Left ventricle myocardium superior (tissue), 1 donor: ENCODE data around the gene MDM4. TPM values are rescaled to one million over a fixed set of nuclear protein-coding genes. Genes with fewer than 3 reads are reported as not detected.
"Not testable (repeated sequence)": the region's sequence is repeated elsewhere in the genome, so short reads cannot be mapped to it uniquely, and the experiment has no call there.

Source experiments
- ATAC-seq: fragments of 200-7000 bp; cut with Tn5 transposase; one replicate; pipeline ENCODE4 v1.9.1; 2020; ENCODE audit warnings: mild to moderate bottlenecking, moderate library complexity
- DNase-seq: peaks from one replicate; pipeline ENCODE4 v3.0.0-alpha.2; 2020
- intact Hi-C: fragments of 100-400 bp; cut with micrococcal nuclease; formaldehyde crosslinking; loops from one replicate; pipeline ENCODE4 v1.11.0; 2022
- total RNA-seq: library from RNA; stranded (reverse); fragmentation: NEBNext Ultra II Directional; extraction: Animal tissue kit (Norgen Biotek cat#: 25700); gene quantifications from one replicate; pipeline ENCODE4 v1.2.1, GENCODE V29; 2021
- donor health status: DM: no; HTN: yes; CAD: no; lungs with severe emphysema.

MDM4 gene
- total RNA-seq, 1 donor from 2014 or later: 30.1 TPM

DNA sequence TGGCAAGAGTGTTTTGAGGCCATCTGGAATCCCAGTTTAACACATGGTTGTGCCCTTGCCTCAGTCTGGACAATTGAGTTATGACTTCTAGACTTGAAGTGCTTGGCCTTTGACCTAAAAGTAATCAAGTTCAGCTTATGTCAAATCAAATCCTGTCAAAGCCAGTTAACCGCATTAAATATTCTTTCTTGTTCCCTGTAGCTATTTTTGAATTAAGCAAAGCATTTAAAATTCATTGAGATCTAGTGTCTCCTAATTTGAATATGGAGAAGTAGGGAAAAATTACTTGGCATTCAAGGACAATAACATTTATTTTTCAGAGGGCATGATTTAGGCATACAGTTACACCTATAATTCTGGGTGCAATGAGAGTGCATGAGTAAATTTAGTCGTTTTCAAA, 32.1 kb downstream of the MDM4 start:
- ATAC-seq (no peak), DNase-seq (no peak)
- intact Hi-C loops: no loop called here

DNA sequence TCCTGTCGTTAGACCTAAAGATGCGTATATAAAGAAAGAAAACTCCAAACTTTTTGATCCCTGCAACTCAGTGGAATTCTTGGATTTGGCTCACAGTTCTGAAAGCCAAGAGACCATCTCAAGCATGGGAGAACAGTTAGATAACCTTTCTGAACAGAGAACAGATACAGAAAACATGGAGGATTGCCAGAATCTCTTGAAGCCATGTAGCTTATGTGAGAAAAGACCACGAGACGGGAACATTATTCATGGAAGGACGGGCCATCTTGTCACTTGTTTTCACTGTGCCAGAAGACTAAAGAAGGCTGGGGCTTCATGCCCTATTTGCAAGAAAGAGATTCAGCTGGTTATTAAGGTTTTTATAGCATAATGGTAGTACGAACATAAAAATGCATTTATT, 33.1 kb downstream of the MDM4 start:
- intact Hi-C loops: no loop called here
- DNase-seq: no peak
- peak; percentile 65 for ATAC-seq

GRCh38 chr1:204550926-204551325, 34.7 kb downstream of the MDM4 start:
- intact Hi-C loops: no loop called here
- no peak for ATAC-seq
- DNase-seq: no peak

DNA sequence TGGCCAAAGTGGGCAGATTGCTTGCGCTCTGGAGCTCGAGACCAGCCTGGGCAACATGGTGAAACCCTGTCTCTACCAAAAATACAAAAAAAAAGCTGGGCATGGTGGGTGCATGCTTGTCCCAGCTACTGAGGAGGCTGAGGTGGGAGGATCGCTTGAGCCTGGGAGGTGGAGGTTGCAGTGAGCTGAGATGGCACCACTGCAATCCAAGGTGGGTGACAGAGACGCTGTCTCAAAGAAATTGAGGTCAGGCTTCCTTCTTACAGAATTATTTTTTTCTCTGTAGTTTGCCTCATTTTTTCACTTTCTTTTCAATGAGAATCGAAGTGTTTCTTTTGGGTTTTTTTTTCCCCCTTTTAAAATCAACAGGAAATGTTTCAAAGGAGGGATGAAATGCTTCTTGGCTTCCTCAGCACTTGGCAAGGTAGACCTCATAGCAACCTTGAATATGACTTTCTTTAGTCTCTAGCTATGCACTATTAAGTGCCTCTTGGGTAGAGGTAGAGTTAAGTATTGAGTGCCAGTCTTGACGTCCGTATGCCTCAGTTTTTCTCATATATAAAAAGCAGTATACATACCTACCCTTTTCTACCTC, 40.3 kb downstream of the MDM4 start:
- no peak for ATAC-seq
- intact Hi-C loops: no loop called here
- no peak for DNase-seq

GRCh38 chr1:204558467-204558866, 42.3 kb downstream of the MDM4 start:
- no peak for ATAC-seq
- intact Hi-C loops: no loop called here
- DNase-seq: no peak

- ATAC-seq, DNase-seq, intact Hi-C loops: not testable (repeated sequence)
These were observed 43.8 kb downstream of the MDM4 start for GRCh38 chr1:204560002-204560401.

GRCh38 chr1:204560590-204561150, 44.5 kb downstream of the MDM4 start:
- intact Hi-C loops: no loop called here
- ATAC-seq (peak; percentile 64), DNase-seq (no peak)

DNA sequence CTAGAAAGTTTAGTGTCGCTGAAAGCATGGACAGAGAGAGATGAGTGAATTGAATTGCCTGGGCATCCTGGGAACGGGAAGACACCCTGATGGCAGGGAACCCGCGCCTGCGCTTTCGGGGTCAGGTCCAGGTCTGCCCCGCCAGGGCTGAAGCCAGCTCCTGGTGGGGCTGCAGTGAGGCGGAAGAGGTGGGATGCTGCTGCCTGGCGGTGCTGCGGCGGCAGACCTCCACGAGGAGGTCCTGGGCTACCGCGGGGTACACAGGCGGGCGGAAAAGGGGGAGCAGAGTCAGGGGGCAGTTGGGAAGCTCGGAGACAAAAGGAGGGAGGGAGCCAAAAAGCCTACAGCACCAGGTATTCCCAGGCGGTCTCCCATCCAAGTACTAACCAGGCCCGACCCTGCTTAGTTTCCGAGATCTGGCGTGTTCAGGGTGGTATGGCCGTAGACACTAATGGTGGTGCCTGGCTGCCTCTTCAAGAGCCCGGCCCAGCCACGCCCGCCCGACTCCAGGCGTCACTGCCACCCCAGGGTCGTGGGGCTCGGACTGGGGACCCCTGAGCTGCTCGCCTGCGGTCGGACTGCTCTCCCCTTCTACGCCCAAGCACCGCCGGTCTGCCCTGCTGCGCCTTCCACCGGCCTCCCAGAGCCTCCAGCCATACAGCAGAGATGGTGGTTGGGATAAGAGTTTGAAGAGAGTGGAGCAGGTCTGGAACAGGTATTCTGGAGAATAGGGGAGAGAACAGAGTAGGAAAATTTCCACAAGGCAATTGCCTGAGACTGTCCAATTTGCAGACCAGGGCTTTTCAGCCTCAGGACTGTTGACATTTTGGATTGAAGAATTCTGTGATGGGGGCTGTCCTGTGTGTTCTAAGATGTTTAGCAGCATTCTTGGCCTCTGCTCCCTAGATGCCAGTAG, 46.1 kb downstream of the MDM4 start:
- ATAC-seq: no peak
- DNase-seq: no peak
- intact Hi-C loops: no loop called here

DNA sequence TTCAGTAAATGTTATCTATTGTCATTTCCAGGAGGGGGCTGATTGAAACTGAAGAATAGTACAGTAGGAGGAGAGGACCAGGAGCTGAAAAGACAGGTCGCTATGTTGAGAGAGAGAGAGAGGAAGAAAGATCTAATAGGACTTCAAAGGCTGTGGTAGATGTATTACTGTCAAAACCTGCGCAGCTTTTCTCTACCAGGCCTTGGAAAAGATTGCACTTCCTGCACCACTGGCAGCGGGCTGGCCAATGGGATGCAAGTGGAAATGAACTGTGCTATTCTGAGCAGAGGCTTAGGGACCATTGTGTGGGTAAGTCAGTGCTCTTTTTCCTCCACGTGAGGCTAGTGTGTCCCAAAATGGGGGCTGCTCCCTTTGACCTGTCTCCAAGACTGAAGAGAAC, 47.1 kb downstream of the MDM4 start:
- no peak for DNase-seq
- no peak for ATAC-seq
- intact Hi-C loops: no loop called here

DNA sequence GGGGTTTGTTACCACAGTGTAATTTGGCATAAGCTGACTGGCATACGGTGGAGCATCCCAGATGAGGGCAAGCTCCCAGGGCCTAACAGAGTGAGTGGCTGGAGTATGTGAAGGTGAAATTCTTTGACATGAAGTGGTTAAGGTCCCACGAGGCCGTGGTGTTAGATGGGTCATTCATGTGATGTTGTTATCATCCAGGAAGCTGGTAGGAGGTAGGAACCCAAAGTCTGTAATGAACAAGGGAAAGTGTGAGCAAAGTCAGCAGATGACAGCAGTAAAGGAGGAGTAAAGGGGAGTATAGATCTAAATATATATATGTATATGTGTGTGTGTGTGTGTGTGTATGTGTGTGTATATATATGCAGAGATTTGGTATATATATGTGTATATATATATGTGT, 47.6 kb downstream of the MDM4 start:
- ATAC-seq (no peak), DNase-seq (no peak)
- intact Hi-C loops: no loop called here

GRCh38 chr1:204564835-204565234, 48.6 kb downstream of the MDM4 start:
- DNase-seq (no peak), ATAC-seq (no peak)
- intact Hi-C loops: loop anchor here (5.0 kb wide), 1 partner anchor 242 kb away; no protein-coding TSS in a partner anchor

- intact Hi-C loops: loop anchor here (5.0 kb wide), 1 partner anchor 241 kb away; no protein-coding TSS in a partner anchor
- DNase-seq (peak; percentile 41), ATAC-seq (peak; percentile 85)
These were observed 49.7 kb downstream of the MDM4 start for GRCh38 chr1:204565617-204566582.

GRCh38 chr1:204566583-204566955, 50.4 kb downstream of the MDM4 start:
- intact Hi-C loops: loop anchor here (5.0 kb wide), 1 partner anchor 241 kb away; no protein-coding TSS in a partner anchor
- no peak for ATAC-seq
- no peak for DNase-seq

- DNase-seq: no peak
- no peak for ATAC-seq
- intact Hi-C loops: loop anchor here (5.0 kb wide), 1 partner anchor 240 kb away; no protein-coding TSS in a partner anchor
These were observed 50.9 kb downstream of the MDM4 start for GRCh38 chr1:204567071-204567470.

- intact Hi-C loops: loop anchor here (5.0 kb wide), 1 partner anchor 239 kb away; no protein-coding TSS in a partner anchor
- DNase-seq (no peak), ATAC-seq (no peak)
These were observed 52.5 kb downstream of the MDM4 start for GRCh38 chr1:204568576-204569315.

DNA sequence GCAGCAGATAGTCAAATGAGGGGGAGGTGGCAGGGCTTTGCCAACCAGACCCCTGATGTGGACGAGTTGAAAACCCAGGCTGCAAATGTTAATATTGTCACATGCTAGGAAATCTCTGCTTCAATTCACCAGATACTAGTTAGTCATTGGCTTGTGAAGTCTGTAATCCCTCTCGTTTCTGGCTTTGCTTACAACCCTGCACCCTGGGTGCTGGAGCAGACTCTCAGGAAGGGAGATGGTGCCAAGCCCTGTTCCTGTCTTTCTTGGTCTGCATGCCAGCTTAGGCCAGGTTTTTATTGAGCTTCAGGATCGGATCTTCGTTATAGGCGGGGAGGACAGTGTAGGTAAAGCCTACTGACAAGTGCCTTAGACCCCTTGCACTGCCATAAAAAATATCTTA, 53.3 kb downstream of the MDM4 start:
- ATAC-seq (no peak), DNase-seq (no peak)
- intact Hi-C loops: loop anchor here (5.0 kb wide), 1 partner anchor 238 kb away; no protein-coding TSS in a partner anchor

DNA sequence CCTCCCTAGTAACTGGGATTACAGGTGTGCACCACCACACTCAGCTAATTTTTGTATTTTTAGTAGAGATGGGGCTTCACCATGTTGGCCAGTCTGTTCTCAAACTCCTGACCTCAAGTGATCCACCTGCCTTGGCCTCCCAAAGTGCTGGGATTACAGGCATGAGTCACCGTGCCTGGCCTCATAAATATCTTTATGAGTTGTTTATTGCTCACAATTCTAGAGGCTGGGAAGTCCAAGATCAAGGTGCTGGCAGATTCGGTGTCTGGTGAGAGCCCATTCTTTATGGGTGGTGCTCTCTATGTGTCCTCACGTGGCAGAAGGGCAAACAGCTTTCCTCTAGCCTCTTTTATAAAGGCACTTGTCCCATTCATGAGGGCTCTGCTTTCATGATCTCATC, 53.8 kb downstream of the MDM4 start:
- ATAC-seq, intact Hi-C loops: not testable (repeated sequence)

DNA sequence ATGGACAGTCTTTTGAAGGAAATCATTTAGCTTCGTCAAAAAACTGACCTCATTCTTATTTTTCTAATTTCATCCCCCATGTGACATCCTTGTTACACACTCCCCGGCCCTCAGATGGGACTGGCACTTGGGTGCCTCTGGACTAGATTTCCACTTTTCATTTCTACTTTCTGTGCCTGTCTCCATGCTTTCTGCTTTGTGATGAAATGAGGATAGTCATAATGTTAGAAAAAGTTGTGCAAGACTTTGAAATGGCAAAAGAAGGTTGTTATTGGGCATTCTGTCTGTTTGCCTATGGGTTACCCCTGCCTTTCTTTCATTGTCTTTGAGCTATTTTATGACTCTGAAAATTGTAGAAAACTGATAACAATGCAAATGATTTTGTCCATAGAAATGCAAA, 54.9 kb downstream of the MDM4 start:
- ATAC-seq: no peak
- DNase-seq: no peak
- intact Hi-C loops: no loop called here

More for the DNA sequence above, 53.8 kb downstream of the MDM4 start:
- not testable (repeated sequence) for DNase-seq
